ENCODE measurements around the gene HJV. TPM values are rescaled to one million over a fixed set of nuclear protein-coding genes. Genes with fewer than 3 reads are reported as not detected.

The HJV gene
- total RNA-seq, 1 donor from 2014 or later = 73.8 TPM

GRCh38 chr1:145980457-145980994 lies 41.0 kb downstream of the HJV start:
- no peak for DNase-seq (ENCODE audit: low spot score)
- intact Hi-C loops (cut with DNase I) = no loop called here

DNA sequence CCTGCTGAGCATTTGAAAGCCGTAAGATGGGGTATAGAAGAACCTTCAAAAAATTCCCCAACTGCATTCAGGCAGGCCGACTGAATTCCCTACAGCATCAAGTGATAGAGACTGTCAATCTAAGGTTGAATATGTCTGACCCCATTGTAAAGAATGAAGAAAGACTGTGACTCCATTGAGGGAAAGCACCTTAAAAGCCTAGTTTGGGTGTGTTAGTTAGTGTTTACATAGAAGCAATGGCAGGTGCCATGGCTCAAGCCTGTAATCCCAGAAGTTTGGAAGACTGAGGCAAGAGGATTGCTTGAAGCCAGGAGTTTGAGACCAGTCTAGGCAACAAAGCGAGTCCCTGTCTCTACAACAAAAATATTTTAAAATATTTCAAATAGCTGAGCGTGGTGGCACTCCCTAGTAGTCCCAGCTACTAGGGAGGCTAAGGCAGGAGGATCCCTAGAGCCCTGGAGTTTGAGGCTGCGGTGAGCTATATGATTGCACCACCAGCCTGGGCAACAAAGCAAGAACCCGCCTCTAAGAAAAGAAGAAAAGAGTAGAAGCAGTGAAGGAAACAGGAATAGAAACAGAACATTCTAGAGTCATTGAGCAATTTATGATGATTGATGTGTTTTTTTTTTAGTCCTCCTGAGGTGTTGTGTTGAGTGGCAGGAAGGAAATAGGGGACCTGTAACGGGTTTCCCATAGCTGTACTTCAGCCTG lies 41.6 kb downstream of the HJV start:
- DNase-seq (ENCODE audit: low spot score) = no peak
- intact Hi-C loops (cut with DNase I) = loop anchor here (1.0 to 2.0 kb wide), 2 partner anchors 15 to 16 kb away; partner anchors contain the start of genes ANKRD34A, POLR3GL and TXNIP

GRCh38 chr1:145978854-145979745 lies 42.4 kb downstream of the HJV start:
- DNase-seq (ENCODE audit: low spot score) = peak; percentile 96
- intact Hi-C loops (cut with DNase I) = loop anchor here (1.0 to 2.0 kb wide), 2 partner anchors 14 to 17 kb away; partner anchors contain the start of genes ANKRD34A, POLR3GL and TXNIP

DNA sequence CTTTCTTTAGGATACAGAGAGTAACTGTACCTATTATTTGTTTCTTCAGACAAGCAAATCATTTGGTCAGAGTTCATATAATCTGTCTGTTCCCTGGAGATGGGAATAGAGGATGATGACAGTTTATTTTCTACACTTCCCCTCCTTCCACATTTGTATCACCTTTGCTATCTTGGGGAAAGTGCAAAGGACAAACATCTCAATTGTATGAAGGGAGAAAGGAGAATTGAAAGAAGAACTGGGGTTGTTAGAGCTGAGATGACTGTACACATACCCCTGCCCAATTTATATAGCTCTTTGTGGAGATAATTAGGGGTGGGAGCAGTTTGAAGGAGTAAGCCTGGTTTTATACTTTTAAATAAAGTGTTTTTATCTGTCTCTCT lies 43.1 kb downstream of the HJV start:
- no peak for DNase-seq (ENCODE audit: low spot score)
- intact Hi-C loops (cut with DNase I) = loop anchor here (2.0 kb wide), 1 partner anchor 14 kb away; the partner anchor contains the start of genes ANKRD34A and POLR3GL

- DNase-seq (ENCODE audit: low spot score) = peak; percentile 88
- intact Hi-C loops (cut with DNase I) = loop anchor here (1.0 to 2.0 kb wide), 3 partner anchors 13 to 30 kb away; partner anchors contain the start of genes ANKRD34A and POLR3GL
These were observed 43.8 kb downstream of the HJV start for GRCh38 chr1:145977486-145978470.

GRCh38 chr1:145977016-145977415 lies 44.5 kb downstream of the HJV start:
- no peak for DNase-seq (ENCODE audit: low spot score)
- intact Hi-C loops (cut with DNase I) = loop anchor here (1.0 kb wide), 2 partner anchors 20 to 30 kb away; no protein-coding TSS in a partner anchor

- DNase-seq (ENCODE audit: low spot score) = no peak
- intact Hi-C loops (cut with DNase I) = no loop called here
These were observed 46.3 kb downstream of the HJV start for GRCh38 chr1:145975216-145975615.

GRCh38 chr1:145974721-145975120 lies 46.8 kb downstream of the HJV start:
- intact Hi-C loops (cut with DNase I) = no loop called here
- DNase-seq (ENCODE audit: low spot score) = no peak

- DNase-seq (ENCODE audit: low spot score) = no peak
- intact Hi-C loops (cut with DNase I) = no loop called here
These were observed 49.0 kb downstream of the HJV start for GRCh38 chr1:145972580-145972979.

Other genes with a start within 250 kb of the HJV start
- gene RNF115, start 197.6 kb downstream of the HJV start, total RNA-seq = 74.5 TPM
- gene POLR3C, start 197.5 kb downstream of the HJV start, total RNA-seq = 14.0 TPM
- 2.7 TPM for gene NUDT17, start 176.1 kb downstream of the HJV start, total RNA-seq
- 19.7 TPM for gene PIAS3, start 162.7 kb downstream of the HJV start, total RNA-seq
- 0.73 TPM for gene ANKRD35, start 135.9 kb downstream of the HJV start, total RNA-seq
- 3.8 TPM for gene ITGA10, start 111.7 kb downstream of the HJV start, total RNA-seq
- 17.4 TPM for gene PEX11B, start 103.0 kb downstream of the HJV start, total RNA-seq
- 74.2 TPM for gene RBM8A, start 94.3 kb downstream of the HJV start, total RNA-seq
- 25.6 TPM for gene LIX1L, start 63.7 kb downstream of the HJV start, total RNA-seq
- 2.9 TPM for gene ANKRD34A, start 57.2 kb downstream of the HJV start, total RNA-seq
- gene POLR3GL, start 57.0 kb downstream of the HJV start, total RNA-seq = 36.8 TPM
- 689 TPM for gene TXNIP, start 25.2 kb downstream of the HJV start, total RNA-seq
- 0.92 TPM for gene NBPF10, start 123.1 kb upstream of the HJV start, total RNA-seq
- gene NOTCH2NLA, start 207.3 kb upstream of the HJV start, total RNA-seq = 16.8 TPM